Erythroblast (primary cell): Measurements from ENCODE around the gene ADRA2C.

ENCODE experiments used
- GATA1 ChIP-seq: IDR thresholded peaks from 2 replicates; pipeline ENCODE4 v1.6.1; 2011; ENCODE audit warnings: low read depth, mild to moderate bottlenecking, control low read depth, low read length, moderate library complexity
- POLR2A ChIP-seq: IDR thresholded peaks from 2 replicates; pipeline ENCODE4 v1.6.1; 2011; ENCODE audit warnings: mild to moderate bottlenecking, low read length

DNA sequence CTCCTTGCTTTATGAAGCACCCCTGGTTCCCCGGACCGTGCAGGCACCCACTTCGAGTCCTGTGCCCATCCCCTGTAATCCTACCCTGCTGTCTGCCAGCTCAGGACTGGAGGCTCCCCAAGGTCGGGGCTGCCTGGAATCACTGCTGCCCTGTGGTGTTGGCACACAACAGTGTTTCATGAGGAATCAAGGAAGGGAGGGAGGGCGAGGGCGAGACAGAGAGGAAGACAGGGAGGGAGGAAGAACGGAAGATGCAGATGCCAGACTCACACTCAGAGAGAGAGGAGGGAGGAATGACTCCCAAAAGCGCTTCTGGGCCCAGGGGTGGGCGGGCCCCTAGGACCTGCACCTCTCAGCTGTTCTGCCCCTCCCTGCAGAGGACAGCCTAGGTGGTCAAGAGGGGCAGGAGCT lies 42.9 kb upstream of the ADRA2C start:
- TF ChIP-seq POLR2A = no peak
- no peak for TF ChIP-seq GATA1
